HG02571 (cell line): ENCODE data around the gene ERMARD.

Experiments
- ATAC-seq: cut with Tn5 transposase; IDR thresholded peaks from one replicate; pipeline ENCODE4 v1.9.1; 2021; ENCODE audit warnings: mild to moderate bottlenecking, moderate library complexity; ENCODE audit not compliant: unreplicated experiment

The ERMARD gene

DNA sequence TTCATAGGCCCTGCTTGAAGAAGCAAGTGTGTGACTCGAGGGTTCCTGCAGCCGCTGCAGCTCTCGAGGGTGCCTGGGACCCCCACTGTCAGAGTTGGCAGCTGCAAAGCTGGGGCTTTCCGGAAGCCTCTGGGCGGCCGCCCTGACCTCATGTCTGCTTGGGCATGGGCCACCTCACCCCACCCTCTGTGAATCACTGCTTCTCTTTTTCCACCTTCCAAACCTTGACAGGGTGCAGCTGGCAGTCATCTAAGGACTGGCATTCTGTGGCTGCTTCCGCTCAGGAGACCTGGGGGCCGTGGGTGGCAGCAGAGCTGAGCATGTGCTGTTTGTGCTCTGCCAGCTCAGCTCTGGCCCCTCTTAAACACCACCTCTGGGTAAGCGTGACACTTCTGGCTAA, 32.0 kb downstream of the ERMARD start:
- no peak for ATAC-seq

DNA sequence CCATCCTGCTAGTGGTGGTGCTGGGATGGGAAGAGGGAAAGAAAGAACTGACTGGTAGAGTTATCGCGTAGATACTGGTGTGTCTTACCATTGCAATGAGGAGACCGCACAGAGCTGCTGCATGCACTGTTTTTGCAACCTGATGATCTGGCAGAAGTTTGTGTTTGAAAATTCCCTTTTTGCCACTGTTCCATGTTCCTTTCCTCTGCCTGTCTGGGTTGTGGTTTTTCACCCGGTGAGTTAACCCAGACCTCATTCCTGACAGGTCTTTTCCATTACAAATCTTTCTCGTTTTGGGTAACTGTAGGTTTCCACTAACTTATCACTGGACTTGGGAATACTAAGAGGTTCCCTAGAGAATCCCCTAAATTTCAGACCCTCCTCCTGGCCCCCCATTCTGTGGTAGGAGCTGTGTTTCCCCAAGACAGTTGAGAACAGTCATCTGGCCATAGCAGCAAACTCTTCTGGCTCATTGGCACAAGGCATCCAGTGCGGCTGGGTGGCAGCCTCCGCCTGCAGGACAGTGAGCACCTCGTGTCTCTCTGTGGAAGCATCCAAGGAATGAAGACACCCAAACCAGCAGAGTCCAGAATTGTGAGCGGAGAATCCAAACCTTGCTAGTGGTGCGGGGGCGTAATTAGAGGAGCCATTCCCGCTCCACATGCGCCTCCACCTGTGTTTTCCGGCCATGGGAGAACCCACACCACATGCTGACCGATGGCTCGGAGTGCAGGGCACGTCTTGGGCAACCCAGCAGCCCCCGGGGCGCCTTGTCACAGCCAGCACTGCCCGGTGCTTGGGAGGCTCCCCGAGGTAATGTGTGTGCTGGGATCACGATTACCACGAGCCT, 32.8 kb downstream of the ERMARD start:
- no peak for ATAC-seq

DNA sequence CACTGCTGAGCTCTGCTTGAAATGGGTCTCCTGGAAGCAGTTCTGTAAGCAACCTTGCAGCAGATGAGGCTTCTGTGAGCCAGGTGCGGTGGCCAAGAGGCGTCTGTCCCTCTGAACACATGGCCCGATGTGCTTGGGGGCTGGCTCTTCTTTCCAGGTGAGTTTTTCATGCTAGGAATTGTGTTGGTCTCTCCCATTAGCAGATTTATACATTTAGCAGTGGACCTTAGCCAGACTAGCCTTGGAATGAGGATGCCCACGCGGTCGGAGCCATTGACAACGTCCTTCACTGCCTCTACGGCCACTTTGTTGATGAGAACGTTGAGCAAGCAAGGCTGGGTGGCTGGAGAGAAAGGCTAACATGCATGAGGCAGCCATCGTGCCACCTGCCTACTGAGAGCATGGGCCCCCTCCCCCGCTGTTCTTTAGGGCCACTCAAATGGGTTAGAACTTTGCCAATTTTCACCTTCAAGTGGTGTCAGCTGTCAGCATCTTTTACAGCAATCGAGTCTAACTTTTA, 33.5 kb downstream of the ERMARD start:
- no peak for ATAC-seq

DNA sequence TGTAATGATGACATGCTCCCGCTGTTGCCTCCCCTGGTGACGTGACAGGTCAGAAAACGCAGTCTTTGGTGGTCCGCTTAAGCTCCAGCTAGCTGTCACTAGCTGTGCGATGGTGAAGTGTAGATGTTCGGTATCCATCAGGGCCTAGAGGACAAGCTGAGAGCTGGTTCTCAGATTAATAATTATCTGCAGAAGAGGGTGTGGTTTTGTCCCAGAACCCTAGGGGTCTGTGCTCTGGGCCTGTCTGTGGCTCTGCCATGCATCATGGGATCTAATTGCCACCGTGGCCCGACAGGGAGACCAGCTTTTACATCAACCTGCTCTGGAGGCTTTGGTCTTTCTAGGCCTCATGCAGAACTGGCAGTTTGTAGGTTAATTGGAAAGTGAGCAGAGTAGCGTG, 34.1 kb downstream of the ERMARD start:
- no peak for ATAC-seq

DNA sequence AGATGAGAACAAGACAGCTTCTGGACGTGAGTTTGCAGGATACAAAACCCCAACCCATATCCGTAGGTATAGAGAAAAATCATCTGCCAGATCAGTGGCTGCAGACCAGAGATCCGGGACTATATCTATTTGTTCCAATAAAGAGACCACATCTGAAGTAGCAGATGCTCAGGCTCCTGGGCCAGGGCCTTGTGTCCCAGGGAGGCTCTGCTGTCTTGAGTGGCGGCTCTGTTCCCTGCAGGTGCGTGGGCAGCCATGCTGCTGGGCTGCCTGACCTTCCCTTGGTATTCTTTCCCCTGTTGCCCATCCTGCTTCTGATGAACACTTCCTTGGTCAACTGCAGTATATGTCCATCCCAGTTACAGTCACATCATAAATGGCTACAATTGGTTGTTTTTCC, 34.9 kb downstream of the ERMARD start:
- no peak for ATAC-seq

DNA sequence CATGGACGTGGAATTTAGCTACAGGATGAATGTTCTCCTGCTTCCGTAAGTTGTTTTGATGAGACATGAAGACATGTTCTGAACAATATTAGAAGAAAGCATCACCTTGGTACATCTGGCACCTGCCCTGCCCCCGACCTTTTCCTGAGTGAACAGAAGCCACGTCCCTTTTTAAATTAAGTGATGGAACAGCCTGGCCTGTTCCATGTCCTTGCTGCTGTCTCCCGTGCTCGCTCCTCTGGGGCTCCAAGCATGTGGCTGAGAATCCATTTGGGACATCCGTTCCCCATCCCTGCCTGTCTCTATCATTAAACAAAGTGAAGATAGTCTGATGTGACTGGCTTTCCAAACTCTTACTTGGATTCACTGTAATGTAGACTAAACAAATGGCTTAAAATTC, 36.4 kb downstream of the ERMARD start:
- no peak for ATAC-seq

DNA sequence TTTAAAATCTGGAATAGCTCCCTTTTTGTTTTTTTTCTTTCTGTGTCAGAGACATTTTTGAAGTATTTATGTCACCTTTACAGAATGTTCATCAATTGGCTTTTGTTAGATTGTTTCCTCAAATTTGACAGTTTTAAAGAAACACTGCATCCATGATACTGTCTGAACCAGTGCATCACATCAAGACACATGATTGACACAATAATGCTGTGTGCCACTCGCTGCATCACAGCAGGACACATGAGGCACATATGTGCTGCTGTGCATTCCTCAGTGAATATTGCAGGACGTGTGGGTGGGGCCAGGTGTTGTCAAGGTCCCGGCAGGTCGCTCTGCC, 37.4 kb downstream of the ERMARD start:
- ATAC-seq = no peak

DNA sequence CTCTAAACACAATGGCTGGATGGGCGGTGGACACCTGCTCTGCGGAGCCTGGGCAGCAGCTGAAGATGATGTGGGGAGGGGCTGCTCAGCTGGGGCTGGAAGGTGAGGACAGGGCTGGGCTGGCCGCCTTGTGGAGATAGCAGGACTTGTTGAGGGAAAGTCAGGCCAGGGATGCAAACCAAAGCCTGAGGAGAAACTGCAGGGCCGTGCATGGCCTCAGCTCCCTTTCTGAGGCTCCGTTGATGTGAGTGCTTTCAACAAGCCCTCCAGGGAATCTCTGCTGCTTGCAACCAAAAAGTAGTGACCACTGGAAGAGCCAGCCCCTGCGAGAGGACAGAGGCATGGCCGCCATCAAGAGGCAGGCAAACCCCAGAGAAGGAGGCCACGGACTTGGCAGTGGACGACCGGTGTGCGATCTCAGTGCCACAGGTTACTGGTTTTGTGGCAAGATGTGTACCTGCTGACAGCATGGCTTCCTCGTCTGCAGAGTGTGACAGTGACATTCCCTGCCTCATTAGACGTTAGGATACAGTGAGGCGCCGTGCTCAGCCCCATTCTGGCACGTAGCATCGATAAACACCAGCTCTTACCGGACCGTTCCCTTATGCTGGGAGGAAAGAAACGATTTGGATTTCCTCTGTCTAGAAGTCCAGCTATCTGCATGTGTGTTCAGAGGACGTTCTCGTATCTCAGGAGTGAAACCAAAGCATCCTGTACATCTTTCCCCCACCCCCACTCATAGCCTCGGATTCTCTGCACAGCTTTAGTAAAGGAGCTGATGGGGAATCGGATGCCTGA, 37.9 kb downstream of the ERMARD start:
- ATAC-seq = no peak

DNA sequence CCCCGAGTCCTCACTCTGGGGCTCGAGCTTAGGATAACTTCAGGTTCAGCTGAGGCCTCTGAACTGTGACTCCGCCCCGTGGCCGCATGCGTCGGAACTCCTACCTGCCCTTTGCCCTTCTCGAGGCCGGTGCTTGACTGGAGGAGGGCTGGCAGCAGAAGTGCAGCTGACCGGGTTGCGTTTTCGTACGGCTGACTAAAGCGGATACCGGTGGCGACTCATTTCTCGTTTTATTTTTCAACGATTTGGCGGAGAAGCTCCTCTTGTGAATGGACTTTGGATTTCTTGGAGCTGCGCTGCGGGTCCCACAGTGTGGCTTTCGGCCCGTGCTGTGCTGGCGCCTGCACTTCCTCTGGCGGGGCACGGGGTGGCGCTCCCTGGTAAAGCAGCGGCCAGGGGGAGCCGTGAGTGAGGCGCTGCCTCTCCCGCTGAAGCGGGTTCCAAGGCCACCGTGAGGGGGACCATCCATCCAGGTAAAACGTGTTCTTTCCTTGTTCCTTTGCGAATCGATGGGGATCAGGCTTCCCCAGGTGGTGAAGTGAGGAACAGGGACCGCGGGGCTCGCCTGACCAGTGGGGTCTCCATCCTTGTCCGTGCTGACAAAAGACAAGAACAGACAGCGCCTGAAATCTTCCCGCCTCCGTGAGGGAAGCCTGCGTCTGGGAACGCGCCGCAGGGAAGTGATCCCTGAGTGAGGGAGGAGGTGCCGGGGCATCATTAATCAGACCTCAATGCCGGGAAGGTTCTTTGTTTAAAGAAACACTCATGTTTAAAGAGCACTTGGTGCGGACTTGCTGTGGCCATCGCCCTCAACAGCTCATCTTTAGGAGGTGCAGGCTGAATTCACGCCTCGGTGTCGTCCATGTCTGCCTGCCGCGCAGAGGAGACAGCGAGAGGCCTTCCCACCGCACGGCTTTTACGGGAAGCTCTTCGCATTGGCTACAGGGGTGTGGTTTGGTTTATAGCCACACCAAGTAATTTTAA, 38.8 kb downstream of the ERMARD start:
- peak; percentile 95 for ATAC-seq

DNA sequence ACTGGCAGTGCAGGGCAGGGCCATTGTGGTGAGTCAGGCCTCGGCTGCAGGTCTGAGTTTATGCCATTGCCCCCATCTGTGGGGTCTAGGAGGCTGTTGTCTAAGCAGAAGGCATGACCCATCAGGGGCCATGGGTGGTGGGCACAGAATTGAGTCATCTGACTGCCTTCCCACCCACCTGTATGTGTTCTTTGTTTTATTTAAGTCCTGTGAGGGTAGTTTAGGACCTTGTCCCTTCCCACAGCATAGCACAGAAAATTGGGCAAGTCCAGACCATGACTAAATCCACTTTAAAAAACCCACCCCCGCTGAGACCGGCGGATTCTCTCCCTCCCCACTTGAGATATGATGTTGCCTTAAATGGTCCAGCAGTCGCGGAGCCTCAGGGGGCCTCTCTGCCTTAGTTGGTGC, 40.3 kb downstream of the ERMARD start:
- no peak for ATAC-seq

DNA sequence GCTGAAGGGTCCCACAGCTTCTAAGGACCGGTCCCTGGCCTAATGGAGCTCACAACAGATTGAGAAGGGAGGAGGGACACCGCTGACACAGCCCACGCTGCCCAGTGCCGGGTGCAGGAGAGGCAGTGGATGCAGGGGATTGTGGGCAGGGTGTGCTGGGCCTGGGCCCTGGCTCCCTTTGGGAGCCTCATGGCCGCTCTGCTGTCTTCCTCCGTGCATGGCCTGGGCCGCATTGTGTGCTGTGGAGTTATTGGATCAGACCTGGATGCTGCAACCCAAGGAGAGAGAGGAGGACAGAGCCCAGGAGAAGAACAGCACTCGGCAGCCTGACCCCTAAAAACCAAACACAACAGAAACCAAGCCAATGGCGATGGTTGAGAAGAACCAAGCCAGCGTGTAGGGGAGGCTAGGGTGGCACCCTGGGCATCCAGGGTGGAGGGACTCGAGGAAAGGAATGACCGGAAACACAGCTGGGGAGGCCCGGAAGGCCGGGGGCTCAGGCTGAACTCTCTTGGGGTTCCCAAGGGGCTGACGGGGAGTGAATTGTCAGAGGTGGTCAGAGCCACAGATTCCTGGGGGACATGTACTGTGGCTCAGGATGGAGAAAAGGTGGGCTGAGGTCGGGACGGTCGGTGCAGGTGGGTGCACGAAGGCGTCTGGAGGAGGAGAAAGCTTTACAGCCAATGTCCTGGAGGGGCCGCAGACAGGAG, 41.0 kb downstream of the ERMARD start:
- ATAC-seq = no peak

DNA sequence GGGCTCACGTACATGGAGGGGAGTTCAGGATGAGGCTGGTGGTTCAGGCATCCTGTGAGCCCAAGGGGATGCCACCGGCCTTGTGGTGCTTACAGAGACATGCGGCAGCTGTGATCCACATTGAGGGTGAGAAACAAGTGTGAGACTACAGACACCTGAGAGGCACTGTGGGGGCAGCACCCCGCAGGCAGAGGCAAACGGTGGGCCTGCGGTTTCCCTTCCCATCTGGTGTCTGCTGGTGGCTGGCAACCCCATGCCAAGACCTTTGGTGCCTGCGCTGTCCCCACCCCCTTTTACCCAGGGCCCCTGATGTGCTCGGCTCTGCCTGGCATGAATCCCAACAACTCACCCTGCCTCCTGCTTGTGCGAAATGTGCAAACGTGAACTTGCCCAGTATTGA, 42.0 kb downstream of the ERMARD start:
- no peak for ATAC-seq

DNA sequence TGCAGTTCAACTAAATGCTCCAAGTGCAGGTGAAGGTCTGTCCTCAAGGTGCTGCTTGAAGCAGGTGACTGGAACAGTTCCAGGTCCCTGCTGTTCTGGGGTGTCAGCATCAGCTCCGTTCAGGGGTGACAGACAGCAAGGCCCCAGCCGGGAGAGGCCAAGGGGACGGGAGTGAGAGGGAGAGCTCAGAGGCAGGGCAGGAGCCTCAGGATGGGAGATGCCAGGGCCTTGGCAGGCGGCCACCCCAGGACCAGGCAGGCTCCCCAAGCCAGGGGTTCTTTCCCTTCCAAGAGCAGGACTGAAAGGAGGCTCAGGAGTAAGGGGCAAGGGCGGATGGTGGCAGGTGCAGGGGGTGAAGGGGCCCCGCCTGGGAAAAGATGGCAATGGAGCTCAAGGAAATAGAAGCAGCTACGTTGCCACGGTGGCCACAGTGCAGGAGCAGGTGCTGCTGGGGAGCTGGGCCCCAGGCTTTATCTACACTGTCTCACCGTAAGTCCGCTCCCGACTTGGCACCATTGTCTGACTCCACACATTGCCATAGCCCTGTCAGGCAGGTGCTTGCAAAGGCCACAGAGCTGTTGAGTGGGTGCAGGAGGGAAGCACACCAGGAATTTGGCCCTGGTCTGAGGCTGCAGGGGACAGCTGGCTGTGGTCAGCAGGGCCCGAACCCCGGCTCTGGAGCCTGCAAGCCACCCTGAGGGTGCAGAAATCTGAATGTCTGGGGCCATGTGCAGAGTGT, 43.1 kb downstream of the ERMARD start:
- ATAC-seq = no peak

DNA sequence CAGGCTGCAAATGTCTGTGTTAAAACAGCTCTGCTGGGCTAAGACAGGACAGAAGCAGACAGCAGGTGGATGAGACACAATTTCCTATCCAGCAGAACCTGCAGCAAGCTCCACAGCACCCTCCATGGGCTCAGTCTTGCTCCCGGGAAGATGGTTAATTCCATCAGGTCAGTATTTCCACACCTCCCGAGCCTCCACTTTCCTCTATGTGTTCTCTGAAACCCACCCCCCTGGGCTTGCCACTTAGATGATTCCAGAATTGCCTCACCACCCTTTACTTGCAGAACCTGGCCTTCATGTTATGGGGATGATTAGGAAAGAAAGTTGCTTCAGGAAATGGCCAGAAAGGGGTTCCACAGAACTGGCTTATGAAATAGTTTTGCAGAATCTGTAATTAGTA, 43.8 kb downstream of the ERMARD start:
- ATAC-seq = no peak

DNA sequence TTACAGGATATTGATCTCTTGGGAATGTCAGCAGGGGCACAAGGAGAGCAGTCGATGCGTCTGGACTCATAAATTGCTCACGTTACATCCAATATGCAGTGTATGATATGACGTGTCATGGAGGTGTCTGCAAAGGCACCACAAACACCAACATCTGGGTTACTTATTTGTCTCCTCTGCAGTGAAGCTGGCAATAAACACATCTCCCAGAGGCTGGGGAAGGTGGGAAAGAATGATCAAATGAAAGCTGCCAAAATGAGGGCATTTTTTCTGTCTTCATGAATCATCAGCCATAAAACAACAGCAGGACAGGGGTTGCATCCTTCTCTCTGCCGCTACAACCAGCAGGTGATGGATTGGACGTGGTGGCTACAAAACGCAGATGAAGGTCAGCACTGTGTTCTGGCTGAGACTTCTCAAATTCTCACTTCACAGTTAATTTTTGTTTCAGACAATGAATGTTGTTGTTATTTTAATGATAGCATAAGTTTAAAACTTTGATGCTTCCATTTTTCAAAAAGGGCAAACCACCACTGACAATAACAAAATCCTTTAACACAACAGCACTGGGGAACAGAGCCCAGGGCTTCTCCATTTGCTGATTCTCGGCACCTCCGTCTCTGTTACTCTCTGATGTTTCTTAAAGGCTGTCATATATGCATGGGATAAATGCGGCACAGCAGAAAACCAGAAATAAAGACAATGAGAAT, 47.5 kb downstream of the ERMARD start:
- no peak for ATAC-seq

DNA sequence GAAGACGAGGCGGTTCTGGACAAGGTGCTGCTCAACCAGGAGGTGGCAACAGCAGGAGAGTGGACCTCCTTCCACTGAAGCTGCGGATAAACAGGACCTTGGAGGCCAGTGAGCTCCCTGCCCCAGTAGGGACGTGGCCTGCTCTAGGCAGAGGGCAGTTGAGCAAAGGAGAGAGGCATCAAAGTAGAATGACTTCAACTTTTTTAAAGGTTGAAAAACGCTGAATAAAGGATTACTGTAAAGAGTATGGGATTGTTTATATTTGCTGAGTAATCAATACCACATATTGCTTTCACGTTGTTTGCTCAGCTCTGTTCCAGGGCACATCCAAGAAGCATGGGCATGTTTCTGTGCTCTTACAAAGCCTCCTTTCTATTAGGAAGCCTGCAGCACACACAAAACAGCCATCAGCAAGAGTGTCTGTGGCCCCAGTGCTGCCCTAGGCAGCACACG, 48.1 kb downstream of the ERMARD start:
- no peak for ATAC-seq

DNA sequence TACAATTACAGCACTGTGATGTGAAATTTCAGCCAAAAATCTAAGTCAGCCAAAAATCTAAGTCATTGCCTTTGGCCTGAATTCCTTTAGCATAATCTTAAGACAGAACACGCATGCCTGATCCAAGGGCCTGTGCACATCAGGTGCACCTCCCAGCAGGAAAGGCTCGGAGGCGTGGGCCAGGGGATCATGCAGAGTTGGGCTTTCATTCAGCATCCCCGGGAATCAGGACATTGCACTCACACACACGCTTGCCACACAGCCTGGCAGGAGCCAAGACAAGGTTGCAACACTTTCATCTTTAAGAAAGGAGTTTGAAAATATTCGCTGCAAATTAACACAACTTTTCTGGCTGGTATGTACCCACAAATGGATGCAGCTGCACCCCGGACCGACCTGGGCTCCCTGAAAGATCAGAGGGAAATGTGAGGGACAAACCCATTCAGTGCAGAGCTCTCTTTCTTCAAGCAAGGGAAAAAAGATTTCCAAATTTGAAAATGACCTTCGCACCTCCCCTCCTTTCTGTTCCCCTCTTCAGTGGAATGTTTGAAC, 48.8 kb downstream of the ERMARD start:
- ATAC-seq = no peak

DNA sequence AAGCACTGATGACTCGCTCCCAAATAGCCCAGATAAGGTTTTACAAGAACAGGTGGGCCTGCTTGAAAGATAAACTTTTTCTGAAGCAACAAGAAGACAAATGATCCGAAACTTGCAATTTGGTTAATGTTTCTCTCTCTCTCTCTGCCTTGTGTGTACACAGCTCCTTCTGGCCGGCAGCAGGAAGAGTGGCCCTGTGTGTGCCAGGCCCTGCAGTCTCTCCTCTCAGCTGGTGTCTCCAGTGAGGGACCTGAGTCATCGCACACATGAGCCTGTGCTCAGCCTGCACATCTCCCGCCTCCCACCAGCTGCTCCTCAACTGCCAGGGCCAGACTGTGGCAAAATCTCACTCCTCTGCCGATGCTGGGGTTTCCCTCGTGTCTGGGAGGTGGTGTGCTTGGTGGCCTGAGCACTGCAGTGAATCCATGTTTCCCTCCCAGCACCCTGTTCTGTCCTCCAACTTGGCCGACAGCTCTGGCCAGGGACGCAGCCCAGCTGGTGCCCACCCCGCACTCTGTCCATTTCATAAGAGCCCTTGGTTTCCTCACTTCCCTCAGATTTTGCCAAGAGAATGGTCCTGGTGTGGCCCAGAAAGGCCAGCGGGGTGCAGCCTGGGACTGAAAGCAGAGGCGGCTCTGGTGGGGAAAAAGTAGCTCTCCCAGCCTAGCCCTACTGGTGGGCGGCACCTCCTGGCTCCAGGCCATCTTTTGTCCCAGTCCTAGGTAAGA, 49.4 kb downstream of the ERMARD start:
- ATAC-seq = no peak
